Epithelial cell of esophagus (primary cell): ENCODE measurements around the gene MYB.

Source experiments
- DNase-seq: peaks from one replicate; pipeline ENCODE4 v3.0.0; 2010; ENCODE audit warnings: low read depth
- H3K4me3 ChIP-seq: 2 replicates; pipeline ENCODE4 v1.5.1; 2011; ENCODE audit warnings: mild to moderate bottlenecking, low read length, control low read depth
- TF ChIP-seq, protein P1 (sequence below): IDR thresholded peaks from 2 replicates; pipeline ENCODE4 v1.5.1; 2011; ENCODE audit warnings: low read depth, mild to moderate bottlenecking, low read length, control low read depth, inconsistent platforms; ENCODE audit not compliant: insufficient read depth; ENCODE audit errors: missing control alignments

Gene MYB

DNA sequence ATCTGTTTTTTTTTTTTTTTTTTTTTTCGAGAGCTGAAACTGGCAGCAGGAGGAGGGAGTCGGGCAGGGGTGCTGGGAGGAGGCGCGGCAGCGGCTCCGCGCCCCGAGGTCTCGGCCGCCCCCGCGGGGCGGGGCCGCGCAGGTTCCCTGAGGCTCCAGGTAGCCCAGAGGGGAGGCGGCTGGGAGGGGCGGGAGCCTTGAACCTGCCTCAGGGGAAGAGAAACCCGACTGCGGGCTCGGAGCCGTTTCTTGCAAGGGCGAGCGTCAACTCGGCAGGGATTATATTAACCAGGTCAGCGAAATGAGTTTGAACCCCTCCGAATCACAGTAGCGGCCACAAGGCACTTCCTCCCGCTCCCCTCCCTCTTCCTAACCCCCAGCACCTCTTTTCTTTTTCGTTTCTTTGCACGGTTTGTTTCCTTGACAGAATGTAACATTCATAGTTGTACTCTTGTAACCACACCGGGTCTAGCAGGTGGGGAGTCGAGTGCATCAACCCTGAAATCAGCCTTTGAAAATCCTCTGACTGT, 2.0 kb downstream of the MYB start:
- peak overlapping the region; percentile 52 for H3K4me3 ChIP-seq
- DNase-seq, result peak; percentile 25
- TF ChIP-seq, protein P1, sequence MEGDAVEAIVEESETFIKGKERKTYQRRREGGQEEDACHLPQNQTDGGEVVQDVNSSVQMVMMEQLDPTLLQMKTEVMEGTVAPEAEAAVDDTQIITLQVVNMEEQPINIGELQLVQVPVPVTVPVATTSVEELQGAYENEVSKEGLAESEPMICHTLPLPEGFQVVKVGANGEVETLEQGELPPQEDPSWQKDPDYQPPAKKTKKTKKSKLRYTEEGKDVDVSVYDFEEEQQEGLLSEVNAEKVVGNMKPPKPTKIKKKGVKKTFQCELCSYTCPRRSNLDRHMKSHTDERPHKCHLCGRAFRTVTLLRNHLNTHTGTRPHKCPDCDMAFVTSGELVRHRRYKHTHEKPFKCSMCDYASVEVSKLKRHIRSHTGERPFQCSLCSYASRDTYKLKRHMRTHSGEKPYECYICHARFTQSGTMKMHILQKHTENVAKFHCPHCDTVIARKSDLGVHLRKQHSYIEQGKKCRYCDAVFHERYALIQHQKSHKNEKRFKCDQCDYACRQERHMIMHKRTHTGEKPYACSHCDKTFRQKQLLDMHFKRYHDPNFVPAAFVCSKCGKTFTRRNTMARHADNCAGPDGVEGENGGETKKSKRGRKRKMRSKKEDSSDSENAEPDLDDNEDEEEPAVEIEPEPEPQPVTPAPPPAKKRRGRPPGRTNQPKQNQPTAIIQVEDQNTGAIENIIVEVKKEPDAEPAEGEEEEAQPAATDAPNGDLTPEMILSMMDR, result no peak

DNA sequence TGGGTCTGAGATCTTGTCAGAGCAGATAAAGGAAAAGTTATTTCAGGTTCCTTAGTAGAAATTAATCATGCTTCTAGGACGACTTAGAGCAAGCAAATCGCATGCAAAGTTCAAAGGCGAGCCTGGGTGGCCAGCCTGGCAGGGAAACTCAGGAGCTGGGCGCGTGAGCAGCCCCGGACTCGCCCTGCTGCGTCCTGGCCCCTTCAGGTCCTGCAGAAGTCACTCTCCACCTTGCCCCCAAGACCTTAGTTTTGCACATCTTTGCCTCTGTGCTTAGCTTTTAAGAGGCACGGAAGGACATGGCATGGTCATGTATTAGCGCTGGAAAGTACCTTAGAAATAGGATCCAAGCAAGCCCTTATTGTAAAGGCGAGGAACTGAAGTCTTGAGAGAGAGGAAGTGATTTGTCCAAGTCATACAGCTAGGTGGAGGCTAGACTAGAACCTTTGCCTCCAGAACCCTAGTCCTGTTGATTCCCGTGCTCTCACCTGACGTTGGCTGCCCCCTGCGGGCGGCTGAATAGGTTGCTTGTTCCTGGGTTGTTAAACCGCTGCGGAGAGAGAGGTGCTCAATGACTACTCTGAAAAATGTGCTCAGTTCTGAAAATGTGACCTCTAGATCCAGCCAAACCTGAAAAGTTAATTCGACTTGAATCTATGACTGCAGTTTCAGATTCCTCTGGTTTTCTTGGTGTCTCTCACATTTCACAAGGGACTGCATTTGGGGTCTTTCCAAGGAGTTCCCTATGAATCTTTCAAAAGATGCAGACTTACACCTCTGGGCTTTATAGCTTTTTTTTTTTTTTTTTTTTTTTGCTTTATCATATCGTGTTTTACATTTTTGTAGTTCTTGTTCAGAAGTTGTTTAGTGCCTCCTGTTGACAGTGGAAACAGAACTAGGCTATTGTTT, 2.7 kb downstream of the MYB start:
- H3K4me3 ChIP-seq, result peak overlapping the region; percentile 52
- peak; percentile 75 for DNase-seq
- TF ChIP-seq, protein P1, result peak; percentile 75

DNA sequence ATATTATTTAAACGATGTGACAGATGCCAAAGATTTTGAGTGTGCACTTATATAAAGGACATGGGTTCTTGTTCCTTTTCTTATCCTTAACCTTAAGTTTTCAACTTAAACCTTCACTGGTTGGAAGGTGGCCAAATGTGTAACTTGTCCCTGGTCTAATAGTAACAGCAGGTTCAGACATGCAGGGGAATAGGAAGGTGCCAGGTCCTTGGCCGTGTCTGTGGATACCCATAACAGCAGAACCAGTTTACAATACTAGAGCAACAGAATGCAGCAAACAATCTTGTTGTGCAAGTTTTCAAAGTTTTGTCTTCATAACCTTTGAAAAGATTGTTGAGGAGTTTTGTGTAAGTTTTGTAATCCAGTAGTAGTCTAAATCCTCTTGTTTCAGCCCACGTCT, 4.4 kb downstream of the MYB start:
- TF ChIP-seq, protein P1, result no peak
- DNase-seq, result peak; percentile 92
- no peak overlapping the region for H3K4me3 ChIP-seq

DNA sequence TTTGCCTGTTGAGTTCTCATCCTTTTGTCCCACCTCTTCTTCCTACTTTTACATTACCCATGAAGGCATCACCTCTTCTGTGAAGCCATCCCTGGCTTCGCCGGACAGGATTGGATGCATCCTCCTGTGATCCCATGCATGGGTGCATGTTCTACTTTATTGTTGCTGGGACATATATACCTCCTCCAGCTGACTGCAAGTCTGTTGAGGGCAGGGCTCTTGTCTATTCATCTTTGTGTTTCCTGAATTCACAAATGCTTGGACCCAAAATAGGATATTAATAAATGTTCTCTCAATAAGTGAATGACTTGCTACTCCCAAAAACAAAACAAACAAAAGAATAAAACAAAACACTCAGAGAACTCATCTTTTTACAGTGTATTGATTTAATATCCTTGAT, 5.1 kb downstream of the MYB start:
- H3K4me3 ChIP-seq, result no peak overlapping the region
- TF ChIP-seq, protein P1, result no peak
- DNase-seq, result no peak

DNA sequence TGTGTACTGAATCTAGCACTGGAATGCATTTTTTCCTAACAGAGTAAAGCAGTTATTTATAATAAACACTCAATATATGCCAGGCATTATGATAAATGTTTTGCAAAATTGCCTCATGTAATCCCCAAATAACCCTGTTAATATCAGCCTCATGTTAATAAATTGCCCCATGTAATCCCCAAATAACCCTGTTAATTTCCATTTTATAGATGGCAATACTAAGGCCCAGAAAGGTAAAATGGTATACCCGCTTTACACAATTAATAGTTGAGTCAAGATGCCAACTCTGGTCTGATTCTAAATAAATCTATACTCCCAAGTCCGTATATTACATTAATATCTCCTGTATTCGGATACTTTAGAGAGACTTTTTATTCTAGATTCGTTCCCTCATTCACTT, 6.3 kb downstream of the MYB start:
- TF ChIP-seq, protein P1, result no peak
- no peak overlapping the region for H3K4me3 ChIP-seq
- DNase-seq, result no peak

DNA sequence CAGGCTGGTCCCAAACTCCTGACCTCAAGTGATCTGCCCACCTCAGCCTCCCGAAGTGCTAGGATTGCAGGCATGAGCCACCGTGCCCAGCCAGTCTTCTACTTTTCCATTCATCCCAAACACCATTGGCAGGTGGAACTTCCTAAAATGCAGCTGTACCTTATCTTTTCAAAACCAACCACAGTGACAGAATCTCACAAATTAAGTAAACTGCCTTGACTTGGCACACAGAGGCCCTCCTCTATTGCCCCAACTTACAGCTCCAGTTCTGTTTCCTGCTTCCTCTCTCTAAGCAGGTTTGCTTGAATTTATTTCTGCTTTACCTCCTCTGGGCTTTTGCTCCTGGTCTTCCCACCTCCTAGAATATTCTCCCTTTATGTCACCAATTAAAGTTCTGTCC, 7.6 kb downstream of the MYB start:
- TF ChIP-seq, protein P1, result no peak
- H3K4me3 ChIP-seq, result no peak overlapping the region
- DNase-seq, result no peak

DNA sequence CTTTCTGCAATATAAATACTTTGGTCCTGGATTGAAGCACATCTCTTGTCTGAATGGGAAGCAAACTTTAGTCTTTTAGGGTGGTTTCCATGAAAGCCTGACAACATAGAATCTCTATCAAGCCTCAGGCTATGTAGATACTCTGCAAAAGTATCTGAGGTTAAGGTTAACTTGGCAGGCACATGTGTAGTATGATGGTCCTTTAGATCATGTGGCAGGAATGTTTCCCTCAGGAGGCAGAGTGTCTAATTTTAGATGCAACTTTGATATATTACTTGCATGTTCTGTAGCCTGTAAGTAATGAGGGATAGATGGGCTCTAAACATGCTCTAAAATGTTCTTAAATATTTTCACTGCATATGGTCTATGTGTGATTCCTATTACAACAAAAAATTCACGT, 8.2 kb downstream of the MYB start:
- TF ChIP-seq, protein P1, result no peak
- H3K4me3 ChIP-seq, result no peak overlapping the region
- DNase-seq, result no peak
